H1 (cell line): ENCODE results near the gene KRT9. TPM values are rescaled to one million over a fixed set of nuclear protein-coding genes. Genes with fewer than 3 reads are reported as not detected.

Experiments used
- CTBP2 ChIP-seq: IDR thresholded peaks from 2 replicates; pipeline ENCODE4 v1.7.0; 2011; ENCODE audit warnings: borderline replicate concordance, mild to moderate bottlenecking, moderate library complexity, mixed read lengths, low read length; ENCODE audit not compliant: insufficient read depth, insufficient read length
- PHF8 ChIP-seq: fragments of 200-600 bp; sonication (generic); conservative IDR thresholded peaks from 2 replicates; pipeline ENCODE4 v1.7.1; 2012; ENCODE audit warnings: low read depth, mild to moderate bottlenecking, inconsistent platforms, low read length, moderate library complexity
- POLR2A ChIP-seq, 2 experiments: IDR thresholded peaks; 1 replicate in 1 of 2; 2 replicates in 1 of 2; pipeline ENCODE4 v1.6.1; 2011; ENCODE audit warnings: low read depth in 2 of 2, low read length in 2 of 2, mild to moderate bottlenecking in 2 of 2; ENCODE audit errors: control extremely low read depth in 1 of 2
- SIN3A ChIP-seq, 2 experiments: IDR thresholded peaks in 1 of 2; conservative IDR thresholded peaks in 1 of 2; 2 replicates each; pipeline ENCODE4 v1.6.1; 2011 to 2012; ENCODE audit warnings: low read length in 2 of 2, improper control_type of control experiment in 1 of 2, low read depth in 1 of 2, mild to moderate bottlenecking in 1 of 2
- YY1 ChIP-seq: IDR thresholded peaks from 2 replicates; pipeline ENCODE4 v1.6.1; 2011; ENCODE audit warnings: low read depth, mild to moderate bottlenecking, low read length
- polyA plus RNA-seq, 7 experiments: library from polyadenylated mRNA; depleted of rRNA in 3 of 7; stranded (reverse) in 5 of 7; unstranded in 2 of 7; fragments of >200 nt in 5 of 7; fragments of 200-250 nt in 2 of 7; gene quantifications; 1 replicate in 5 of 7; 2 replicates in 1 of 7; 4 replicates in 1 of 7; pipeline versions ENCODE4 v1.2.1 to v1.2.3, GENCODE V29; 2011 to 2013; ENCODE audit warnings: missing spikeins in 2 of 7, mixed read lengths in 2 of 7
- total RNA-seq: library from RNA; stranded (reverse); fragmentation: NEBNext Ultra II Directional; extraction: Animal tissue kit (Norgen Biotek cat#: 25700); gene quantifications from 2 replicates; pipeline ENCODE4 v1.2.1, GENCODE V29; 2021

Gene KRT9
- total and polyA plus RNA-seq, 2 of the 8 experiments (the other 6 are each of a cell fraction or from before 2014, with no cell fraction given) = not detected

DNA sequence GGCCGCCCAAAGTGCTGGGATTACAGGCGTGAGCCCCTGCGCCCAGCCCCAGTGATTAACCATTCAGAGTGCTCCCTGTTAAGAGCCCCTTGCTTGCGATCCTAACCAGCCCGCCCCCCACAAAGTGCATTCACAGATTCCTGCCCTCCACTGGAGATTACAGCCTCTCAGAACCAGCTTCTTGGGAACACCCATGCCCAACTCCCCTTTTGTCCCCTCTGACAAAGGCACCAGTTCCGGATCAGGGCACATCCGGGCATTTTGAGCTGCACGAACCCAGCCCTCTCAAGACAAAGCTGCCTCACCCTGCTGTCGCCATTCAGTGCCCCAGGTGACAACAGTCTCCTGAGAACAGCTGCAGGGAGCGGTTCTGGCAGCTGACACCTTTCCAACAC, 42.9 kb downstream of the KRT9 start (continued):
- TF ChIP-seq CTBP2 (no peak), YY1 (no peak), POLR2A (IDR thresholded peaks at IDR 0.05; ENCODE audit: control extremely low read depth in 1 of 2, low read depth in 2 of 2, low read length in 2 of 2) (no peak), PHF8 (no peak), SIN3A (conservative IDR thresholded peaks at IDR 0.05 in 1 of 2, IDR thresholded peaks at IDR 0.05 in 1 of 2; ENCODE audit: low read depth in 1 of 2, low read length in 2 of 2) (no peak)
- TF ChIP-seq, all 59 proteins: peak for 0
